Measurements from ENCODE around the gene GGCT.

DNA sequence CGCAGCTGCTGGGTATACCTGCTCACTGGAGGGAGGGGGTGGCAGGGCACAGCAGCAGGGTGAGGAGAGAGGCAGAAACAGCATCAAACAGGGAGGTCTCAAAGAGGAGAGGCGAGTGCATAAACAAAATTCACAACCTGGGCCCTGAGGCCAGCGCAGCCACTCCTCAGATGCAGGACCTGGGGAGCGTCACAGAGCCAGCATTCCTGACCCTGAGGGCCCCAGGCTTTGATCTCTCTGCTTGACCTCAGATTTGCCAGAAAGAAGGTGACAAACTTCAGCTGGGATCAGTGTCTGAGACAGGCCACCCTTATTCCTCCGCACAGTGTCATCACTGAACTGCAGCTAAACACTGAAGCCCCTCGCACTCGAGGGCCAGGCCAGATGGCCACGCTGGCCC is 51.6 kb downstream of the GGCT start:
- no peak for TF ChIP-seq CSDC2 (CRISPR knock-in tag; IDR thresholded peaks at IDR 0.05)
- TF ChIP-seq, protein P1, sequence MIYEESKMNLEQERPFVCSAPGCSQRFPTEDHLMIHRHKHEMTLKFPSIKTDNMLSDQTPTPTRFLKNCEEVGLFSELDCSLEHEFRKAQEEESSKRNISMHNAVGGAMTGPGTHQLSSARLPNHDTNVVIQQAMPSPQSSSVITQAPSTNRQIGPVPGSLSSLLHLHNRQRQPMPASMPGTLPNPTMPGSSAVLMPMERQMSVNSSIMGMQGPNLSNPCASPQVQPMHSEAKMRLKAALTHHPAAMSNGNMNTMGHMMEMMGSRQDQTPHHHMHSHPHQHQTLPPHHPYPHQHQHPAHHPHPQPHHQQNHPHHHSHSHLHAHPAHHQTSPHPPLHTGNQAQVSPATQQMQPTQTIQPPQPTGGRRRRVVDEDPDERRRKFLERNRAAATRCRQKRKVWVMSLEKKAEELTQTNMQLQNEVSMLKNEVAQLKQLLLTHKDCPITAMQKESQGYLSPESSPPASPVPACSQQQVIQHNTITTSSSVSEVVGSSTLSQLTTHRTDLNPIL (CRISPR knock-in tag; IDR thresholded peaks at IDR 0.05; ENCODE audit: low read depth): no peak
- no peak for TF ChIP-seq GLIS3 (CRISPR knock-in tag; IDR thresholded peaks at IDR 0.05)
- TF ChIP-seq ZFP30 (CRISPR knock-in tag; IDR thresholded peaks at IDR 0.05): no peak

All from SK-N-SH treated with all-trans-retinoic acid at 6 μM for 48 hours (cell line).